Fibroblast of villous mesenchyme (primary cell): Measurements from ENCODE around the gene CD200R1L. TPM values are rescaled to one million over a fixed set of nuclear protein-coding genes. Genes with fewer than 3 reads are reported as not detected.

Experiments
- DNase-seq: peaks from one replicate; pipeline ENCODE4 v3.0.0-alpha.2; 2010; ENCODE audit warnings: low read depth
- H3K4me3 ChIP-seq: 2 replicates; pipeline ENCODE4 v1.5.1; 2011; ENCODE audit warnings: low read depth, mild to moderate bottlenecking, low read length
- total RNA-seq: library from RNA; depleted of rRNA; stranded (reverse); fragments of >200 nt; gene quantifications from 2 replicates; pipeline ENCODE4 v1.2.3, GENCODE V29; 2012
- TF ChIP-seq, protein P1 (sequence below): IDR thresholded peaks from 2 replicates; pipeline ENCODE4 v1.5.1; 2012; ENCODE audit warnings: low read depth, mild to moderate bottlenecking, low read length; ENCODE audit not compliant: insufficient read depth

CD200R1L gene
- total RNA-seq, 1 donor, result not detected

DNA sequence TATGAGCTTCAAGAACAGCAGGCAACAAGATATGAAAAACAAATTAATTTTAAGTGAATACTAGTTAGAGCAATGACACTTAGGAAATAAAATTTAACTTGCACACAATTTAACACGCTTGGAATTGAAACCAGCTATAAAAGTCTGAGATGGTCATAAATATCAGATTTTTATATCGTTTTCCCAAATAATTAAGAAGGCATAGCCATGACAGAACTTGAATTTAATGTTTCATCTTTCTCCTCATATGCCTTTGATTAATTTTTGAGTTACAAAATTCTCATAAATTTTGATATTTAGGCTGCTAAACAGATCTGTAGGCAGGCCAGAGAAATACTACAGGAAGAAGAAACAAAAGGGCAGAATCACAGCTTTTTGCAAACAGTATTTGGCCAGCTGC is 38.5 kb downstream of the CD200R1L start:
- TF ChIP-seq, protein P1, sequence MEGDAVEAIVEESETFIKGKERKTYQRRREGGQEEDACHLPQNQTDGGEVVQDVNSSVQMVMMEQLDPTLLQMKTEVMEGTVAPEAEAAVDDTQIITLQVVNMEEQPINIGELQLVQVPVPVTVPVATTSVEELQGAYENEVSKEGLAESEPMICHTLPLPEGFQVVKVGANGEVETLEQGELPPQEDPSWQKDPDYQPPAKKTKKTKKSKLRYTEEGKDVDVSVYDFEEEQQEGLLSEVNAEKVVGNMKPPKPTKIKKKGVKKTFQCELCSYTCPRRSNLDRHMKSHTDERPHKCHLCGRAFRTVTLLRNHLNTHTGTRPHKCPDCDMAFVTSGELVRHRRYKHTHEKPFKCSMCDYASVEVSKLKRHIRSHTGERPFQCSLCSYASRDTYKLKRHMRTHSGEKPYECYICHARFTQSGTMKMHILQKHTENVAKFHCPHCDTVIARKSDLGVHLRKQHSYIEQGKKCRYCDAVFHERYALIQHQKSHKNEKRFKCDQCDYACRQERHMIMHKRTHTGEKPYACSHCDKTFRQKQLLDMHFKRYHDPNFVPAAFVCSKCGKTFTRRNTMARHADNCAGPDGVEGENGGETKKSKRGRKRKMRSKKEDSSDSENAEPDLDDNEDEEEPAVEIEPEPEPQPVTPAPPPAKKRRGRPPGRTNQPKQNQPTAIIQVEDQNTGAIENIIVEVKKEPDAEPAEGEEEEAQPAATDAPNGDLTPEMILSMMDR, result no peak
- DNase-seq, result no peak
- H3K4me3 ChIP-seq, result no peak overlapping the region

GRCh38 chr3:112807685-112808084 is 39.0 kb downstream of the CD200R1L start:
- no peak overlapping the region for H3K4me3 ChIP-seq
- TF ChIP-seq, protein P1, result no peak
- no peak for DNase-seq

- no peak overlapping the region for H3K4me3 ChIP-seq
- TF ChIP-seq, protein P1, result no peak
- no peak for DNase-seq
Observed at GRCh38 chr3:112806903-112807302, 39.8 kb downstream of the CD200R1L start.

- no peak overlapping the region for H3K4me3 ChIP-seq
- DNase-seq, result no peak
- TF ChIP-seq, protein P1, result no peak
Observed at GRCh38 chr3:112805126-112805525, 41.5 kb downstream of the CD200R1L start.

DNA sequence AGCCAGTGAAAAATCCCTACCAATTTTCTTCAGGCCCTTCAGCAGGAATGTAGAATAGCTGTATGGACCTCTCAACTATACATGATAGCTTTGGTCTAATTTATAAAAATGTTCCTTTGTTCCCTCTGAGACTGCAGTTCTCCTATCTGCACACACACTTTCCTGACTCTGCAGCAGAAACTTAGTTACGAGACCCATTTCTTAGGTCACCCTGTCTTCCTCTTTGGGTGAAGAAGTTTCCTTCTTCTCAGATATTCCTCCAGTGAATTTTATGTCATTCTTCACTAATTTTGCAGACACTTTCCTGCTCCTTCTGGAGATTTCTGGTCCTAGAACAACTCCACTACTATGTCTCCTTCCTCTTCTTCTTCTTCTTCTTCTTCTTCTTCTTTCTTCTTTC is 42.6 kb downstream of the CD200R1L start:
- DNase-seq, result no peak
- no peak overlapping the region for H3K4me3 ChIP-seq
- TF ChIP-seq, protein P1, result no peak

DNA sequence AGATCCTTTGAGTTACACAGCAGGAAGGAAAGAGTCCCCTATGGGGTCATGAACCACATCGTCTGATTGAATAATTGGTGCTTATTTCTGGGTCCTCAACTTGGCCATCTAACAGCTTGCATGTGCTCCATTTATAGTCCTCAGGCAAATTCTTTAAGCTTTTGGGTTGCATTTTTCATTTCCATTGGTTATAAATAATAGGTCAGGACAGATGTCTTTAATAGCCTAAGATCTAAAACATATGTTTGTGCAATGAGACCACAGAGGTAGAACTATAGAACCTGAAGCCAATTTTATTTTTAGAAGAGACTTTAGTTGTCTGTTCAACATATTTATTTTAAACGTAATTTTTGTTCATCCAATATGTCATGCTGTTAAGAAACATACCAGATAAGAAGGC is 43.2 kb downstream of the CD200R1L start:
- no peak overlapping the region for H3K4me3 ChIP-seq
- TF ChIP-seq, protein P1, result no peak
- DNase-seq, result no peak

DNA sequence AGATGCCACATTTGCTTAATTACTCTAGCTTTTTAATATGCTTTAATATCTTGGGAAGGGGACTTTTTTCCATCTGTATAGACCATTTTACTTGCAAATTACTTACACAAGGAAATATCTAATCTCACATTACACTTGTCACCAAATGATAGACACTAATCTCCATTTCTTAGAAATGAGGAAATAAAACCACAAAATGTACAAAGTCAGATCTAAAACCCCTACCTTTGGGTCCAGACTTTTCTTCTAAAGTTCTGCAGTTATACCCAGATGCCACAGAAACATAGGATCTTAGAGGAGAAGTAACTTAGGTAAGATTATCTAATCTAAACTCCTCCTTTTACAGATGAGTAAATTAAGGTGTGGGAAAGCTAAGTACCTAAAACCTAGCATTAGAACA is 44.3 kb downstream of the CD200R1L start:
- TF ChIP-seq, protein P1, result no peak
- DNase-seq, result no peak
- no peak overlapping the region for H3K4me3 ChIP-seq
